CD14-positive monocyte (primary cell): Measurements from ENCODE around the gene AKAP12. TPM values are rescaled to one million over a fixed set of nuclear protein-coding genes. Genes with fewer than 3 reads are reported as not detected.

Experiments
- DNase-seq, 3 donors: peaks; one replicate each; pipeline ENCODE4 v3.0.0-alpha.2; 2011 to 2022
- H2AFZ ChIP-seq: 2 replicates; pipeline ENCODE4 v1.6.0; 2012; ENCODE audit warnings: mild to moderate bottlenecking, low read depth, low read length, inconsistent platforms; ENCODE audit not compliant: insufficient read depth, poor library complexity, severe bottlenecking
- H3K27ac ChIP-seq, 2 donors: 1 replicate in 1 of 2; 2 replicates in 1 of 2; pipeline ENCODE4 v1.5.1; 2012 to 2013; ENCODE audit warnings: low read length in 2 of 2, control low read depth in 1 of 2, inconsistent platforms in 1 of 2, low read depth in 1 of 2, mild to moderate bottlenecking in 1 of 2
- H3K27me3 ChIP-seq, 2 donors: one replicate each; pipeline versions ENCODE4 v1.6.0 to v1.6.1; 2011 to 2013; ENCODE audit warnings: low read length in 2 of 2; ENCODE audit not compliant: control insufficient read depth in 2 of 2, insufficient read depth in 2 of 2
- H3K36me3 ChIP-seq, 2 donors: replicated peaks in 1 of 2; 1 replicate in 1 of 2; 2 replicates in 1 of 2; pipeline versions ENCODE4 v1.5.1 to v1.6.1; 2012 to 2013; ENCODE audit warnings: low read length in 2 of 2, control low read depth in 1 of 2, inconsistent platforms in 1 of 2, mild to moderate bottlenecking in 1 of 2; ENCODE audit not compliant: insufficient read depth in 2 of 2, control insufficient read depth in 1 of 2
- H3K4me1 ChIP-seq, 2 donors: 1 replicate in 1 of 2; 2 replicates in 1 of 2; pipeline versions ENCODE4 v1.5.1 to v1.6.1; 2012 to 2013; ENCODE audit warnings: low read length in 2 of 2, control low read depth in 1 of 2, inconsistent platforms in 1 of 2, mild to moderate bottlenecking in 1 of 2, moderate library complexity in 1 of 2; ENCODE audit not compliant: insufficient read depth in 2 of 2, control insufficient read depth in 1 of 2
- H3K4me2 ChIP-seq: replicated peaks from 2 replicates; pipeline ENCODE3; 2012; ENCODE audit warnings: low read length, moderate library complexity, mild to moderate bottlenecking; ENCODE audit not compliant: poor library complexity, severe bottlenecking; ENCODE audit errors: extremely low read depth
- H3K4me3 ChIP-seq, 3 experiments: fragments of 200-600 bp in 1 of 3; sonication (generic) in 1 of 3; replicated peaks in 1 of 3; 1 replicate in 2 of 3; 2 replicates in 1 of 3; pipeline ENCODE4 v1.5.1; 2011 to 2013; ENCODE audit warnings: low read length in 3 of 3, mild to moderate bottlenecking in 3 of 3, control low read depth in 2 of 3, low read depth in 2 of 3, inconsistent platforms in 1 of 3, moderate library complexity in 1 of 3
- H3K79me2 ChIP-seq: 2 replicates; pipeline ENCODE4 v1.6.0; 2012; ENCODE audit warnings: mild to moderate bottlenecking, control low read depth, inconsistent platforms, low read length, moderate library complexity; ENCODE audit not compliant: insufficient read depth
- H3K9ac ChIP-seq: 2 replicates; pipeline ENCODE4 v1.6.0; 2017; ENCODE audit warnings: low read length, mild to moderate bottlenecking; ENCODE audit not compliant: insufficient read depth, poor library complexity, severe bottlenecking
- H3K9me3 ChIP-seq, 2 donors: replicated peaks in 1 of 2; 1 replicate in 1 of 2; 2 replicates in 1 of 2; pipeline versions ENCODE4 v1.5.1 to v1.6.1; 2012 to 2013; ENCODE audit warnings: low read length in 2 of 2, control low read depth in 1 of 2; ENCODE audit not compliant: control insufficient read depth in 1 of 2, insufficient read depth in 1 of 2
- H4K20me1 ChIP-seq: 2 replicates; pipeline ENCODE4 v1.6.0; 2012; ENCODE audit warnings: mild to moderate bottlenecking, low read length, control low read depth, moderate library complexity; ENCODE audit not compliant: insufficient read depth
- H3K27ac Mint-ChIP-seq, 7 donors: one replicate each; pipeline ENCODE4 v1.8.0; 2020; ENCODE audit warnings: mild to moderate bottlenecking in 7 of 7, mixed read lengths in 7 of 7, moderate library complexity in 6 of 7, inconsistent platforms in 2 of 7
- H3K27me3 Mint-ChIP-seq, 3 donors: one replicate each; pipeline ENCODE4 v1.8.0; 2021 to 2022; ENCODE audit warnings: low read depth in 3 of 3, mild to moderate bottlenecking in 3 of 3, mixed read lengths in 3 of 3, moderate library complexity in 3 of 3, inconsistent platforms in 1 of 3
- H3K36me3 Mint-ChIP-seq, 2 donors: one replicate each; pipeline ENCODE4 v1.8.0; 2020; ENCODE audit warnings: mixed read lengths in 2 of 2, inconsistent platforms in 1 of 2, mild to moderate bottlenecking in 1 of 2
- H3K4me1 Mint-ChIP-seq: one replicate; pipeline ENCODE4 v1.8.0; 2020; ENCODE audit warnings: mild to moderate bottlenecking, mixed read lengths
- H3K4me3 Mint-ChIP-seq, 2 donors: one replicate each; pipeline ENCODE4 v1.8.0; 2020; ENCODE audit warnings: mild to moderate bottlenecking in 2 of 2, mixed read lengths in 2 of 2, moderate library complexity in 1 of 2
- H3K9me3 Mint-ChIP-seq, 7 donors: one replicate each; pipeline ENCODE4 v1.8.0; 2020 to 2022; ENCODE audit warnings: mixed read lengths in 7 of 7, mild to moderate bottlenecking in 6 of 7, moderate library complexity in 6 of 7, inconsistent platforms in 2 of 7
- WGBS: methylation state at CpG from one replicate; pipeline ENCODE4 v1.1.5; 2013; ENCODE audit warnings: missing lambda C conversion rate; ENCODE audit not compliant: insufficient coverage; 5-methylcytosine and 5-hydroxymethylcytosine counted together
- intact Hi-C, 2 donors: fragments of 100-400 bp; cut with micrococcal nuclease; formaldehyde crosslinking; loops; one replicate each; pipeline versions ENCODE4 v1.15.0 to v1.15.1; 2023
- polyA plus RNA-seq, 3 donors: library from polyadenylated mRNA; depleted of rRNA in 1 of 3; unstranded in 2 of 3; stranded (reverse) in 1 of 3; fragments of 300-500 nt in 2 of 3; fragments of >200 nt in 1 of 3; fragmentation: Illumina TruSeq in 2 of 3; gene quantifications; 1 replicate in 2 of 3; 2 replicates in 1 of 3; pipeline ENCODE4 v1.2.3, GENCODE V29; 2012 to 2021
- TF ChIP-seq, protein P1 (sequence below): fragments of 200-600 bp; IDR thresholded peaks from one replicate; pipeline ENCODE4 v1.8.0; 2022; ENCODE audit warnings: antibody characterized with exemption, mild to moderate bottlenecking

The AKAP12 gene
- polyA plus RNA-seq, 3 donors = 0.01 TPM; not detected in 2

- Histone ChIP-seq H3K27ac (no peak overlapping the region), H3K4me2 (no peak overlapping the region), H4K20me1 (no peaks in the 10 kb centered on the region), H3K4me3 (no peak overlapping the region), H2AFZ (no peak overlapping the region), H3K9me3 (no peaks in the 10 kb centered on the region), H3K9ac (no peak overlapping the region), H3K27me3 (peaks cover 0 to 7% of the 10 kb centered on the region in 2 donors), H3K79me2 (no peaks in the 10 kb centered on the region), H3K36me3 (no peaks in the 10 kb centered on the region), H3K4me1 (no peaks in the 10 kb centered on the region)
- H3K4me3 Mint-ChIP-seq = no peak overlapping the region
- H3K27me3 Mint-ChIP-seq = peaks cover 8 to 12% (median 10%) of the 10 kb centered on the region in 3 donors
- intact Hi-C loops = no loop called here
- no peaks in the 10 kb centered on the region for H3K36me3 Mint-ChIP-seq
- TF ChIP-seq, protein P1, sequence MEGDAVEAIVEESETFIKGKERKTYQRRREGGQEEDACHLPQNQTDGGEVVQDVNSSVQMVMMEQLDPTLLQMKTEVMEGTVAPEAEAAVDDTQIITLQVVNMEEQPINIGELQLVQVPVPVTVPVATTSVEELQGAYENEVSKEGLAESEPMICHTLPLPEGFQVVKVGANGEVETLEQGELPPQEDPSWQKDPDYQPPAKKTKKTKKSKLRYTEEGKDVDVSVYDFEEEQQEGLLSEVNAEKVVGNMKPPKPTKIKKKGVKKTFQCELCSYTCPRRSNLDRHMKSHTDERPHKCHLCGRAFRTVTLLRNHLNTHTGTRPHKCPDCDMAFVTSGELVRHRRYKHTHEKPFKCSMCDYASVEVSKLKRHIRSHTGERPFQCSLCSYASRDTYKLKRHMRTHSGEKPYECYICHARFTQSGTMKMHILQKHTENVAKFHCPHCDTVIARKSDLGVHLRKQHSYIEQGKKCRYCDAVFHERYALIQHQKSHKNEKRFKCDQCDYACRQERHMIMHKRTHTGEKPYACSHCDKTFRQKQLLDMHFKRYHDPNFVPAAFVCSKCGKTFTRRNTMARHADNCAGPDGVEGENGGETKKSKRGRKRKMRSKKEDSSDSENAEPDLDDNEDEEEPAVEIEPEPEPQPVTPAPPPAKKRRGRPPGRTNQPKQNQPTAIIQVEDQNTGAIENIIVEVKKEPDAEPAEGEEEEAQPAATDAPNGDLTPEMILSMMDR = no peak
- WGBS = 97% methylated on average over 5 of the region's 11 CpGs
- no peak overlapping the region for H3K27ac Mint-ChIP-seq
- no peak for DNase-seq
- H3K4me1 Mint-ChIP-seq = peaks cover 16% of the 10 kb centered on the region
- no peaks in the 10 kb centered on the region for H3K9me3 Mint-ChIP-seq
Observed at GRCh38 chr6:151290877-151291721, 51.3 kb downstream of the AKAP12 start.

- no peaks in the 10 kb centered on the region for H3K9me3 ChIP-seq
- no peak overlapping the region for H3K4me2 ChIP-seq
- no peak for DNase-seq
- peaks cover 0 to 7% of the 10 kb centered on the region in 2 donors for H3K27me3 ChIP-seq
- no peaks in the 10 kb centered on the region for H4K20me1 ChIP-seq
- Mint-ChIP-seq H3K36me3 (no peaks in the 10 kb centered on the region), H3K27ac (no peak overlapping the region), H3K27me3 (peaks cover 10 to 15% (median 10%) of the 10 kb centered on the region in 3 donors), H3K9me3 (no peaks in the 10 kb centered on the region), H3K4me1 (peaks cover 16% of the 10 kb centered on the region), H3K4me3 (no peak overlapping the region)
- H2AFZ ChIP-seq = no peak overlapping the region
- TF ChIP-seq, protein P1 = no peak
- no peaks in the 10 kb centered on the region for H3K79me2 ChIP-seq
- H3K9ac ChIP-seq = no peak overlapping the region
- intact Hi-C loops = no loop called here
- no peaks in the 10 kb centered on the region for H3K4me1 ChIP-seq
- no peaks in the 10 kb centered on the region for H3K36me3 ChIP-seq
- H3K4me3 ChIP-seq = no peak overlapping the region
- WGBS = 57% methylated on average over 1 of the region's 2 CpGs
- H3K27ac ChIP-seq = no peak overlapping the region
Observed at GRCh38 chr6:151291722-151292059, 51.9 kb downstream of the AKAP12 start.
